HG02981 (cell line): ENCODE results near the gene CARD9.
"Not testable (repeated sequence)": the region's sequence is repeated elsewhere in the genome, so short reads cannot be mapped to it uniquely, and the experiment has no call there.

Experiments used
- ATAC-seq: cut with Tn5 transposase; IDR thresholded peaks from one replicate; pipeline ENCODE4 v1.9.1; 2021; ENCODE audit warnings: mild to moderate bottlenecking, moderate library complexity; ENCODE audit not compliant: unreplicated experiment

The CARD9 gene

GRCh38 chr9:136326061-136326760 lies 47.3 kb downstream of the CARD9 start:
- no peak for ATAC-seq

GRCh38 chr9:136325358-136325757 lies 48.1 kb downstream of the CARD9 start:
- no peak for ATAC-seq

GRCh38 chr9:136324501-136325300 lies 48.8 kb downstream of the CARD9 start:
- no peak for ATAC-seq

GRCh38 chr9:136323371-136323789 lies 50.1 kb downstream of the CARD9 start:
- no peak for ATAC-seq

- no peak for ATAC-seq
Observed at GRCh38 chr9:136322756-136323330, 50.6 kb downstream of the CARD9 start.

- ATAC-seq, result no peak
Observed at GRCh38 chr9:136321561-136321960, 51.9 kb downstream of the CARD9 start.

GRCh38 chr9:136320972-136321371 lies 52.5 kb downstream of the CARD9 start:
- not testable (repeated sequence) for ATAC-seq

- not testable (repeated sequence) for ATAC-seq
Observed at GRCh38 chr9:136319955-136320354, 53.5 kb downstream of the CARD9 start.

GRCh38 chr9:136319244-136319643 lies 54.2 kb downstream of the CARD9 start:
- not testable (repeated sequence) for ATAC-seq

GRCh38 chr9:136318776-136319241 lies 54.7 kb downstream of the CARD9 start:
- no peak for ATAC-seq

GRCh38 chr9:136318111-136318775 lies 55.2 kb downstream of the CARD9 start:
- no peak for ATAC-seq

GRCh38 chr9:136317695-136318094 lies 55.8 kb downstream of the CARD9 start:
- ATAC-seq, result no peak

- ATAC-seq, result no peak
Observed at GRCh38 chr9:136316896-136317676, 56.4 kb downstream of the CARD9 start.

- ATAC-seq, result no peak
Observed at GRCh38 chr9:136316271-136316751, 57.2 kb downstream of the CARD9 start.

GRCh38 chr9:136314944-136315343 lies 58.5 kb downstream of the CARD9 start:
- no peak for ATAC-seq

- no peak for ATAC-seq
Observed at GRCh38 chr9:136314056-136314416, 59.4 kb downstream of the CARD9 start.
